GM12878 (cell line): Measurements from ENCODE around the gene FER1L5. TPM values are rescaled to one million over a fixed set of nuclear protein-coding genes. Genes with fewer than 3 reads are reported as not detected.

Source experiments
- ATAC-seq: fragments of 200-7000 bp; cut with Tn5 transposase; 3 replicates; pipeline ENCODE4 v1.9.1; 2020; ENCODE audit warnings: mild to moderate bottlenecking, moderate library complexity
- BruUV-seq: library from RNA; stranded (reverse); fragments of 400-500 nt; replicated peaks from 2 replicates; lab custom pipeline; 2021; lab: Mats Ljungman, UMichigan
- CTCF ChIA-PET: fragments of 300-600 bp; sonication (Branson Sonifier 250); formaldehyde crosslinking; extraction: SDS; loops from one replicate; lab custom pipeline; 2021; ENCODE audit warnings: inconsistent platforms; lab: Yijun Ruan, JAX
- POLR2A ChIA-PET: fragments of 350-600 bp; formaldehyde crosslinking; extraction: SDS; loops from one replicate; lab custom pipeline; 2021; ENCODE audit warnings: inconsistent platforms; lab: Charles Lee
- RAD21 ChIA-PET: fragments of 300-600 bp; sonication (Branson Sonifier 250); formaldehyde crosslinking; loops from one replicate; lab custom pipeline; 2023; ENCODE audit warnings: antibody characterized with exemption; ENCODE audit not compliant: unreplicated experiment; lab: Charles Lee
- SMC1A ChIA-PET: fragments of 300-600 bp; sonication (Branson Sonifier 250); formaldehyde crosslinking; loops from one replicate; lab custom pipeline; 2023; ENCODE audit not compliant: unreplicated experiment, uncharacterized antibody; lab: Charles Lee
- DNase-seq: peaks from one replicate; pipeline ENCODE4 v3.0.0-alpha.2; 2011; ENCODE audit warnings: low read depth, low spot score
- FAIRE-seq: peaks from 3 replicates; lab custom pipeline; 2011; peaks lifted over from hg19 to GRCh38; lab: Jason Lieb, UNC
- H2AFZ ChIP-seq: 2 replicates; pipeline ENCODE4 v1.6.0; 2011; ENCODE audit warnings: low read depth, low read length, control low read depth; ENCODE audit not compliant: control insufficient read depth
- H3K27ac ChIP-seq: 2 replicates; pipeline ENCODE4 v1.5.1; 2011; ENCODE audit warnings: control low read depth; ENCODE audit not compliant: control insufficient read depth, insufficient read depth
- H3K27me3 ChIP-seq, 2 experiments: replicated peaks in 1 of 2; 2 replicates each; pipeline versions ENCODE4 v1.6.0 to v1.6.1; 2011; ENCODE audit warnings: low read length in 1 of 2; ENCODE audit not compliant: control insufficient read depth in 2 of 2, insufficient read depth in 2 of 2
- H3K36me3 ChIP-seq, 2 experiments: 2 replicates each; pipeline ENCODE4 v1.5.1; 2011; ENCODE audit warnings: low read length in 1 of 2; ENCODE audit not compliant: control insufficient read depth in 2 of 2, insufficient read depth in 2 of 2
- H3K4me1 ChIP-seq: 2 replicates; pipeline ENCODE4 v1.6.1; 2011; ENCODE audit warnings: mild to moderate bottlenecking, low read length, moderate library complexity, mixed read lengths; ENCODE audit not compliant: control insufficient read depth, insufficient read depth
- H3K4me2 ChIP-seq: 2 replicates; pipeline ENCODE4 v1.6.0; 2011; ENCODE audit warnings: control low read depth; ENCODE audit not compliant: control insufficient read depth, insufficient read depth
- H3K4me3 ChIP-seq: fragments of 200-600 bp; sonication (generic); 2 replicates; pipeline ENCODE4 v1.5.1; 2016
- H3K79me2 ChIP-seq: 2 replicates; pipeline ENCODE4 v1.6.0; 2011; ENCODE audit warnings: low read length; ENCODE audit not compliant: control insufficient read depth, insufficient read depth
- H3K9ac ChIP-seq: 2 replicates; pipeline ENCODE4 v1.8.0; 2011; ENCODE audit warnings: low read length, control low read depth, mixed read lengths; ENCODE audit not compliant: control insufficient read depth, insufficient read depth
- H3K9me3 ChIP-seq: replicated peaks from 3 replicates; pipeline ENCODE4 v1.5.1; 2011; ENCODE audit warnings: mild to moderate bottlenecking, low read length; ENCODE audit not compliant: control insufficient read depth, insufficient read depth
- H4K20me1 ChIP-seq: 2 replicates; pipeline ENCODE4 v1.6.0; 2011; ENCODE audit not compliant: control insufficient read depth, insufficient read depth
- CHD2 ChIP-seq: IDR thresholded peaks from 2 replicates; pipeline ENCODE4 v1.6.1; 2011; ENCODE audit warnings: low read depth, low read length, improper control_type of control experiment, borderline replicate concordance
- CREB1 ChIP-seq: IDR thresholded peaks from 2 replicates; pipeline ENCODE4 v1.6.1; 2012; ENCODE audit warnings: low read depth, mild to moderate bottlenecking, inconsistent platforms
- E2F8 ChIP-seq: fragments of 450-650 bp; IDR thresholded peaks from 2 replicates; pipeline ENCODE4 v1.6.1; 2018; ENCODE audit warnings: mild to moderate bottlenecking, low read depth, moderate library complexity; ENCODE audit not compliant: partially characterized antibody
- IKZF1 ChIP-seq: fragments of 450-650 bp; conservative IDR thresholded peaks from 2 replicates; pipeline ENCODE4 v1.6.1; 2017; ENCODE audit warnings: antibody characterized with exemption, mild to moderate bottlenecking
- JUNB ChIP-seq: IDR thresholded peaks from 2 replicates; pipeline ENCODE4 v1.6.1; 2016; ENCODE audit warnings: antibody characterized with exemption, mild to moderate bottlenecking
- NFIC ChIP-seq: IDR thresholded peaks from 2 replicates; pipeline ENCODE4 v1.6.1; 2012; ENCODE audit warnings: low read depth, mild to moderate bottlenecking, inconsistent platforms, low read length, moderate library complexity
- RCOR1 ChIP-seq: conservative IDR thresholded peaks from 2 replicates; pipeline ENCODE4 v1.6.1; 2012; ENCODE audit warnings: low read depth, low read length, improper control_type of control experiment
- SIN3A ChIP-seq: IDR thresholded peaks from 2 replicates; pipeline ENCODE4 v1.6.1; 2012; ENCODE audit warnings: low read depth, low read length, improper control_type of control experiment
- SREBF2 ChIP-seq: IDR thresholded peaks from 2 replicates; pipeline ENCODE4 v1.6.1; 2012; ENCODE audit warnings: mild to moderate bottlenecking, low read length
- TCF7 ChIP-seq: IDR thresholded peaks from 2 replicates; pipeline ENCODE4 v1.6.1; 2014; ENCODE audit warnings: antibody characterized with exemption, borderline replicate concordance
- ZNF622 ChIP-seq: fragments of 450-650 bp; IDR thresholded peaks from 2 replicates; pipeline ENCODE4 v1.6.1; 2017; ENCODE audit warnings: mild to moderate bottlenecking, inconsistent platforms
- ZZZ3 ChIP-seq: IDR thresholded peaks from 2 replicates; pipeline ENCODE4 v1.6.1; 2011; ENCODE audit warnings: low read depth; ENCODE audit not compliant: control insufficient read depth, insufficient read length
- WGBS: methylation state at CpG from one replicate; pipeline ENCODE4 v1.1.6; 2016; ENCODE audit warnings: low lambda C conversion rate; ENCODE audit not compliant: insufficient replicate concordance, insufficient coverage; ENCODE audit errors: missing lambda C conversion rate; 5-methylcytosine and 5-hydroxymethylcytosine counted together
- in situ Hi-C: fragments of 300-500 bp; cut with MboI; formaldehyde crosslinking; loops from 9 replicates; pipeline ENCODE4 v1.14.3; 2018; ENCODE audit warnings: mixed read lengths
- intact Hi-C: fragments of 100-400 bp; cut with micrococcal nuclease; formaldehyde crosslinking; loops from one replicate; pipeline ENCODE4 v1.14.2; 2022; ENCODE audit not compliant: unreplicated experiment
- polyA plus RNA-seq, 11 experiments: library from polyadenylated mRNA; depleted of rRNA in 4 of 11; unstranded in 6 of 11; stranded (reverse) in 5 of 11; fragments of >200 nt; fragmentation: Nextera tagmentation in 4 of 11; fragmentation: Illumina TruSeq in 1 of 11; extraction: Ambion mirVana in 4 of 11; extraction: Trizol in 1 of 11; gene quantifications; 1 replicate in 1 of 11; 2 replicates in 10 of 11; pipeline versions ENCODE4 v1.2.1 to v1.2.3, GENCODE V29; 2011 to 2016; ENCODE audit warnings: inconsistent platforms in 2 of 11, missing spikeins in 2 of 11, low read depth in 1 of 11
- total RNA-seq, 4 experiments: library from RNA; depleted of rRNA in 3 of 4; stranded (reverse); fragments of >200 nt in 3 of 4; fragmentation: Illumina TruSeq in 1 of 4; extraction: Trizol in 1 of 4; gene quantifications; 2 replicates each; pipeline versions ENCODE4 v1.2.1 to v1.2.3, GENCODE V29; 2013 to 2021

FER1L5 gene
- total and polyA plus RNA-seq, 10 of the 15 experiments (the other 5 are each of a cell fraction or from before 2014, with no cell fraction given), result not detected

- TF ChIP-seq TCF7 (no peak), JUNB (no peak), CREB1 (no peak), E2F8 (no peak), ZNF622 (no peak), IKZF1 (no peak), RCOR1 (no peak), SIN3A (no peak), NFIC (no peak), CHD2 (no peak), SREBF2 (no peak), ZZZ3 (no peak)
- TF ChIP-seq, all 136 proteins: peak for 0
- RAD21 ChIA-PET, result no interaction called here
- no peak overlapping the region for H3K27ac ChIP-seq
- H3K4me1 ChIP-seq, result no peaks in the 10 kb centered on the region
- CTCF ChIA-PET, result interaction anchor here (1.1 to 2.1 kb wide), 2 partner anchors 10 to 27 kb away, joined by 3 to 4 read pairs; partner anchors contain the start of gene CNNM4
- WGBS, result 57% methylated on average over 3 of the region's 3 CpGs
- POLR2A ChIA-PET, result no interaction called here
- SMC1A ChIA-PET, result interaction anchor here (3.4 kb wide), 1 partner anchor 30 kb away, joined by 12 read pairs; no protein-coding TSS in a partner anchor
- no peak overlapping the region for H2AFZ ChIP-seq
- in situ Hi-C loops (no loop called here), intact Hi-C loops (no loop called here)
- H3K4me3 ChIP-seq, result no peak overlapping the region
- no peaks in the 10 kb centered on the region for H3K9me3 ChIP-seq
- no peak for ATAC-seq
- H3K27me3 ChIP-seq, result no peaks in the 10 kb centered on the region
- peaks cover 1 to 11% of the 10 kb centered on the region in 2 experiments for H3K36me3 ChIP-seq
- H3K79me2 ChIP-seq, result peaks cover 4% of the 10 kb centered on the region
- DNase-seq, result no peak
- no peak overlapping the region for H3K9ac ChIP-seq
- no TSS peak for BruUV-seq
- H4K20me1 ChIP-seq, result no peaks in the 10 kb centered on the region
- H3K4me2 ChIP-seq, result no peak overlapping the region
- FAIRE-seq, result no peak
These were observed 91.4 kb downstream of the FER1L5 start for GRCh38 chr2:96733931-96734330.
